ENCODE measurements around the gene PLA2G2C.

PLA2G2C gene

DNA sequence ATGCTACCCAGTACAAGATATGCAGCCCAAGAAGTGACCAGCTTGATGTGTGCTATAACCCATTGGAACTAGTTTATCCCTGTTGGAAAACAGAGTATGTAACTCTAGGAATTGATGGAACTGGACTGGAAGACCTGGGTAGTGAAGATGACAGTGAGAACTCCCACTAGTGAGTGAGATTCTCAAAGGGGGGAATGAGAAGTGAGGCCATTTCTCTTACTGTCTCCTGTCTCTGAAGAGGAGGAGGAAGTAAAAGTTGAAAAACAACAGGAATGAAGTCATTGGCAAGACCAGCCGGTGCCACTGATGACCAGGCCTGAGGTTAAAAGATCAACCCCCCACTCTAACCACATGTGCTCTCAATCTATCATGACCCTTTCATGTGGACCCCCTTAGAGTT, 26.3 kb downstream of the PLA2G2C start:
- no peak for DNase-seq (ENCODE audit: extremely low read depth, low read depth)
- TF ChIP-seq, protein P1, sequence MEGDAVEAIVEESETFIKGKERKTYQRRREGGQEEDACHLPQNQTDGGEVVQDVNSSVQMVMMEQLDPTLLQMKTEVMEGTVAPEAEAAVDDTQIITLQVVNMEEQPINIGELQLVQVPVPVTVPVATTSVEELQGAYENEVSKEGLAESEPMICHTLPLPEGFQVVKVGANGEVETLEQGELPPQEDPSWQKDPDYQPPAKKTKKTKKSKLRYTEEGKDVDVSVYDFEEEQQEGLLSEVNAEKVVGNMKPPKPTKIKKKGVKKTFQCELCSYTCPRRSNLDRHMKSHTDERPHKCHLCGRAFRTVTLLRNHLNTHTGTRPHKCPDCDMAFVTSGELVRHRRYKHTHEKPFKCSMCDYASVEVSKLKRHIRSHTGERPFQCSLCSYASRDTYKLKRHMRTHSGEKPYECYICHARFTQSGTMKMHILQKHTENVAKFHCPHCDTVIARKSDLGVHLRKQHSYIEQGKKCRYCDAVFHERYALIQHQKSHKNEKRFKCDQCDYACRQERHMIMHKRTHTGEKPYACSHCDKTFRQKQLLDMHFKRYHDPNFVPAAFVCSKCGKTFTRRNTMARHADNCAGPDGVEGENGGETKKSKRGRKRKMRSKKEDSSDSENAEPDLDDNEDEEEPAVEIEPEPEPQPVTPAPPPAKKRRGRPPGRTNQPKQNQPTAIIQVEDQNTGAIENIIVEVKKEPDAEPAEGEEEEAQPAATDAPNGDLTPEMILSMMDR (IDR thresholded peaks at IDR 0.05; ENCODE audit: low read depth, low read length, missing control alignments) = no peak
- no peak overlapping the region for H3K4me3 ChIP-seq (replicated peaks; ENCODE audit: low read depth, low read length)

DNA sequence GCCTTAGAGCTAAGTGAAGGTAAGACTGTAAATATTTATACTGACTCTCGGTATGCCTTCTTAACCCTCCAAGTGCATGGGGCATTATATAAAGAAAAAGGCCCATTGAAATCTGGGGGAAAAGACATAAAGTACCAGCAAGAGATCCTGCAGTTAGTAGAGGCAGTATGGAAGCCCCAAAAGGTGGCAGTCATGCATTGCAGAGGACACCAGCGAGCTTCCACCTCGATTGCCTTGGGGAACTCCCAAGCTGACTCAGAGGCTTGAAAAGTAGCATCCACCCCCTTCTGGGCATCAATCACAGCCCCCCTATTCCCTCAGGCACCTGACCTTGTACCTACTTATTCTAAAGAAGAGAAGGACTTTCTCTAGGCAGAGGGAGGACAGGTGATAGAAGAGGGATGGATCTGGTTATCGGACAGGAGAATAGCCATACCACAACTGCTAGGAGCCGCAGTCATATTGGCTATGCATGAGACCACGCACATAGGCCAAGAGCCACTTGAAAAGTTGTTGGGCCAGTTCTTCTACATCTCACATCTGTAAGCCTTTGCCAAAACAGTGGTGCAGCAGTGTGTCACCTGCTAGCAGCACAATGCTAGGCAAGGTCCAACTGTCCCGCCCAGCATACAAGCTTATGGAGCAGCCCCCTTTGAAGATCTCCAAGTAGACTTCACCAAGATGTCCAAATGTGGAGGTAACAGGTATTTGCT, 27.8 kb downstream of the PLA2G2C start:
- DNase-seq (ENCODE audit: extremely low read depth, low read depth) = no peak

DNA sequence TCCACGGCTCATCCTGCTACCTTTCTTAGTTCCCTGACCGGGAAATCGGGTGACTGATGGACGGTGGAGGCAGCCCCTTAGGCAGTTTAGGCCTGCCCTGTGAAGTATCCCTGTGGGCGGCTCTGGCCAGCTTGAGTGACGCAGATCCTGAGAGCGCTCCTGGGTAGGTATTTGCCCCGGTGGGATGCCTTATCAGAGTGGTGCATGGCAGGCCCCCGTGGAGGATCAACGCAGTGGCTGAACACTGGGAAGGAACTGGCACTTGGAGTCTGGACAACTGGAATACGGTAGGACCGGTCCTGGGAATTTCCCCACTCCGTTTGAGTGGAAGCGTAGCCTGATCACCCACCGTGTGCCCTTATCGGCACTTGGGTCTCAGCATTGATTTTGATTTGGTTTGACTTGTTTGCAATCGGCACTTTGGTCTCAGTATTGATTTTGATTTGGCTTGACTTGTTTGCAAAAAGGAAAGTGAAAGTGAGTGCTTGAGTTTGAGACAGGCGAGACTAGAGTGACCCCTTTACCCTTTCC, 32.0 kb downstream of the PLA2G2C start:
- no peak for DNase-seq (ENCODE audit: extremely low read depth, low read depth)
- H3K4me3 ChIP-seq (replicated peaks; ENCODE audit: low read depth, low read length) = no peak overlapping the region
- TF ChIP-seq, protein P1 (IDR thresholded peaks at IDR 0.05; ENCODE audit: low read depth, low read length, missing control alignments) = no peak

More for the DNA sequence above, 27.8 kb downstream of the PLA2G2C start:
- no peak overlapping the region for H3K4me3 ChIP-seq (replicated peaks; ENCODE audit: low read depth, low read length)
- TF ChIP-seq, protein P1 (IDR thresholded peaks at IDR 0.05; ENCODE audit: low read depth, low read length, missing control alignments) = no peak

DNA sequence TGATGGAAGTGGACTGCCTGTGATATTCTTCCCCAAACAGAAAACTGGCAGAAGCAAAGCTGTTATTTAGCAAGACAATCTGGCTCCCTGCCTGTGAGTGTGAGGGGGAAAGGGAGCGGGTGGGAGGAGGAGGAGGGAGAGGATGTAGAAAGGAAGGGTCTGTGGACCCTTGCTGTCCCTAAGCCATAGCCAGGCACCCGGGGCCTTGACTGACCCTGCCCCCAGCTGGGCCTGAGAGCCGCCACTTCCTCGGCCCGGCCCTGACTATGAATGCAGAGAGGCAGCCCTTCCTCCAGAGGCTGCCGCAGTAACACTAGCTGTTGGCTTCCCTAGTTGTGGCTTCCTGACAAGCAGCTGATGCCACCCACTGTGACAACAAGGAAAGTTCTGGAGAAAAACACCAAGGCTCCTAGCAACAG, 33.3 kb downstream of the PLA2G2C start:
- DNase-seq (ENCODE audit: extremely low read depth, low read depth) = no peak
- H3K4me3 ChIP-seq (replicated peaks; ENCODE audit: low read depth, low read length) = no peak overlapping the region
- TF ChIP-seq, protein P1 (IDR thresholded peaks at IDR 0.05; ENCODE audit: low read depth, low read length, missing control alignments) = no peak

DNA sequence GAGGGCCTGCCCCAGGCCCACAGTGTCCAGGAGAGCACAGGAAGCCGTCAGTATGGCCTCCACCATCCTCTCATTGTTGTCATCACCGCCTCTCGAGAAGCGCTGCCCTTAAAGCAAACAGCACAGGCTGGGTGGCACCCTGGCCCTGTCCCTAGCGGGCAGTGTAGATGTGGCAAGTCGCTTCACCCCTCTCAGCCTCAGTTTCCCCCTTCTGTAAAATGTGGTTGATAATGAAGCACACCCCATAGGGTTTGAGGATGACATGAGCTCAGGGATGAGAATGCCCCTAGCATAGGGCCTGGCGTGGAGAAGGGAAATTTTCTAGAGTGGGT, 33.8 kb downstream of the PLA2G2C start:
- no peak overlapping the region for H3K4me3 ChIP-seq (replicated peaks; ENCODE audit: low read depth, low read length)
- TF ChIP-seq, protein P1 (IDR thresholded peaks at IDR 0.05; ENCODE audit: low read depth, low read length, missing control alignments) = no peak
- DNase-seq (ENCODE audit: extremely low read depth, low read depth) = no peak

DNA sequence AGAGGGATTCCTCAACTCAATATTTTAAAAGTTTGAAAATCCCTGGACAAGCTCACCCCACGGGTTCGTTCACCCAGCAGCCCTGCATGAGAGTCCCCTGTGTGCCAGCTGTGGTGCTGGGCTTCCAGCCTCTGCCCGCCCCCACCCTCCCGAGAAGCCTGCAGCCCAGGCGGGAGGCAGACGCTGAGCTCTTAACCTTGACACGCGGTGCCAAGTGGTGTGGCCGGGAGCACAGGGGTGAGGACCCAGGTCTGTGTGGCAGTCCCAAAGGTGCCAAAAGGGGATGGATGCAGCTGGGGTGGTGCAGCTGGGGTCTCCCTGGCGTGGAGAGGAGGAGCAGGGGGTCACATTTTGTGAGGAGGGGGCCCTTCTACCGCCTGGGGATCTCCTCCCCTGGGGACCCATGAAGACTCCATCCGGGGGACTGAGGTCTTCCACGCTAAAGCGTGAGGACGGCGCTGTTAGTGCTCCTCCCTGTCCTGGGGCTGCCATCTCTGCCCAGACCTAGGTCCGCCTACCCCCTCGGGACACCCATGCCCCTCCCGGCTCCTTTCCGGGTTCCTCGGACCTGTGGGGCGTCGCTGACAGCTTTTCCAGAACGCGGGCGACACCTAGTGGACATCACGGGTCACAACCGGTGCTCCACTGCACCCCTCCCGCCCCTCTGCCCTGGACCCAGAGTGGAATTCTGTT, 34.3 kb downstream of the PLA2G2C start:
- H3K4me3 ChIP-seq (replicated peaks; ENCODE audit: low read depth, low read length) = peak overlapping the region; percentile 25; the same call in 1 of the 2 replicates
- TF ChIP-seq, protein P1 (IDR thresholded peaks at IDR 0.05; ENCODE audit: low read depth, low read length, missing control alignments) = peak; percentile 72
- DNase-seq (ENCODE audit: extremely low read depth, low read depth) = peak; percentile 26
